Upper lobe of left lung (tissue), 4 donors: Measurements from ENCODE around the gene MAEA.

Source experiments
- EP300 ChIP-seq, 4 donors: sonication (generic); formaldehyde crosslinking; IDR thresholded peaks; one replicate each; pipeline ENCODE4 v1.5.1; 2017; ENCODE audit warnings: antibody characterized with exemption in 4 of 4, control low read depth in 2 of 4
- TF ChIP-seq, protein P1 (sequence below), 6 experiments: fragments of 450-650 bp in 4 of 6; fragments of 200-600 bp in 2 of 6; sonication (generic) in 2 of 6; IDR thresholded peaks; one replicate each; pipeline ENCODE4 v1.5.1; 2016 to 2019; ENCODE audit warnings: antibody characterized with exemption in 6 of 6

DNA sequence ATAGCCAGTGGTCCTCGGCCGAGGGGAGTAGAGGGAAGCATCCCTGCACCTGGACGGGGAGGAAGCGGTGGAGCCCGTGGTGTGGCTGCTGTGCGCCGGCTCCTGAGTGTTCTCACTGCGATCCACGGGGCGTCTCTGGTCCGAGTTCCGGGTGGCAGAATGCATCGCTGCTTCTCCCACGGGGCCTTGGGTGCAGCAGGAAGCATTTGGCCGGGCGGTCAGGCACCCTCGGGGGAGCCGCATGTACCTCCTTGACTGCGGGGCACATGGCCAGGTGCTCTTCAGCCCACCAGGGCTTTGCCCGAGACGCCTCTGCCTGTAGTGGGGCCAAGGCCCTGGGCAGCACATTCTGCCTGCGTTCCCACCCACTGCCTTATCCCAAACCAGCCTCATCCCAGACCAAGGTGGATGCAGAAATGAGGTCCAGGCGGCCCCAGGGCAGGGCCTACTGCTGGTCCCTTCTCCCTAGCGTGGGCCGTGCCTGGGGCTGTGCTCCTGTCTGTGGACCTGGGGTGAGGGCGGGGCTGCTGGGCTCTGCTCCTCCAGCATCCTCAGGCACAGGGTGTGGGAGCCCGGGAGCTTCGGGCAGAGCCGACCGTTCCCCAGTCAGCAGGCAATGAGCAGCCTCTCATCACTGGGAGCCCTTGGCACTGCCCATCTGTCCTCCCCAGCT lies 89.0 kb downstream of the MAEA start:
- no peak for TF ChIP-seq EP300 (IDR thresholded peaks at IDR 0.05)
- TF ChIP-seq, protein P1, sequence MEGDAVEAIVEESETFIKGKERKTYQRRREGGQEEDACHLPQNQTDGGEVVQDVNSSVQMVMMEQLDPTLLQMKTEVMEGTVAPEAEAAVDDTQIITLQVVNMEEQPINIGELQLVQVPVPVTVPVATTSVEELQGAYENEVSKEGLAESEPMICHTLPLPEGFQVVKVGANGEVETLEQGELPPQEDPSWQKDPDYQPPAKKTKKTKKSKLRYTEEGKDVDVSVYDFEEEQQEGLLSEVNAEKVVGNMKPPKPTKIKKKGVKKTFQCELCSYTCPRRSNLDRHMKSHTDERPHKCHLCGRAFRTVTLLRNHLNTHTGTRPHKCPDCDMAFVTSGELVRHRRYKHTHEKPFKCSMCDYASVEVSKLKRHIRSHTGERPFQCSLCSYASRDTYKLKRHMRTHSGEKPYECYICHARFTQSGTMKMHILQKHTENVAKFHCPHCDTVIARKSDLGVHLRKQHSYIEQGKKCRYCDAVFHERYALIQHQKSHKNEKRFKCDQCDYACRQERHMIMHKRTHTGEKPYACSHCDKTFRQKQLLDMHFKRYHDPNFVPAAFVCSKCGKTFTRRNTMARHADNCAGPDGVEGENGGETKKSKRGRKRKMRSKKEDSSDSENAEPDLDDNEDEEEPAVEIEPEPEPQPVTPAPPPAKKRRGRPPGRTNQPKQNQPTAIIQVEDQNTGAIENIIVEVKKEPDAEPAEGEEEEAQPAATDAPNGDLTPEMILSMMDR (IDR thresholded peaks at IDR 0.05): no peak
